ENCODE results near the gene TFF3.

Gene TFF3

GRCh38 chr21:42315296-42315891 lies at the start of gene TFF3:
Gene TFF3, minus strand, starts transcription at chr21:42315409. Its CDS starts 35 bp downstream, at chr21:42315374.
- no peak for DNase-seq

GRCh38 chr21:42364304-42364865 lies 49.2 kb upstream of the TFF3 start:
- no peak for DNase-seq

- DNase-seq = no peak
Measured at GRCh38 chr21:42363312-42363711, 48.1 kb upstream of the TFF3 start.

- no peak for DNase-seq
Measured at GRCh38 chr21:42362700-42363099, 47.5 kb upstream of the TFF3 start.

- no peak for DNase-seq
Measured at GRCh38 chr21:42362198-42362597, 47.0 kb upstream of the TFF3 start.

GRCh38 chr21:42361286-42361685 lies 46.1 kb upstream of the TFF3 start:
- DNase-seq = no peak

GRCh38 chr21:42360317-42360716 lies 45.1 kb upstream of the TFF3 start:
- no peak for DNase-seq

- DNase-seq = no peak
Measured at GRCh38 chr21:42358937-42359336, 43.7 kb upstream of the TFF3 start.

GRCh38 chr21:42358261-42358660 lies 43.1 kb upstream of the TFF3 start:
- DNase-seq = no peak

- DNase-seq = no peak
Measured at GRCh38 chr21:42357307-42357706, 42.1 kb upstream of the TFF3 start.

- DNase-seq = no peak
Measured at GRCh38 chr21:42356650-42357049, 41.4 kb upstream of the TFF3 start.

GRCh38 chr21:42356046-42356445 lies 40.8 kb upstream of the TFF3 start:
- DNase-seq = no peak

- DNase-seq = no peak
Measured at GRCh38 chr21:42353623-42354022, 38.4 kb upstream of the TFF3 start.

GRCh38 chr21:42352441-42353095 lies 37.4 kb upstream of the TFF3 start:
- DNase-seq = no peak

GRCh38 chr21:42351626-42352440 lies 36.6 kb upstream of the TFF3 start:
- no peak for DNase-seq

GRCh38 chr21:42350927-42351426 lies 35.8 kb upstream of the TFF3 start, which contains the start of gene TFF2:
Gene TFF2, minus strand, starts transcription at chr21:42350994. Its CDS starts 37 bp downstream, at chr21:42350957.
- no peak for DNase-seq

- no peak for DNase-seq
Measured at GRCh38 chr21:42350318-42350910, 35.2 kb upstream of the TFF3 start.

- DNase-seq = no peak
Measured at GRCh38 chr21:42349420-42350317, 34.5 kb upstream of the TFF3 start.

GRCh38 chr21:42348762-42349161 lies 33.6 kb upstream of the TFF3 start:
- no peak for DNase-seq

- no peak for DNase-seq
Measured at GRCh38 chr21:42347601-42348327, 32.6 kb upstream of the TFF3 start.

Data from fibroblast of skin of right quadriceps (primary cell).